ENCODE measurements around the gene DCTN2.
"Not testable (repeated sequence)": the region's sequence is repeated elsewhere in the genome, so short reads cannot be mapped to it uniquely, and the experiment has no call there.

DNA sequence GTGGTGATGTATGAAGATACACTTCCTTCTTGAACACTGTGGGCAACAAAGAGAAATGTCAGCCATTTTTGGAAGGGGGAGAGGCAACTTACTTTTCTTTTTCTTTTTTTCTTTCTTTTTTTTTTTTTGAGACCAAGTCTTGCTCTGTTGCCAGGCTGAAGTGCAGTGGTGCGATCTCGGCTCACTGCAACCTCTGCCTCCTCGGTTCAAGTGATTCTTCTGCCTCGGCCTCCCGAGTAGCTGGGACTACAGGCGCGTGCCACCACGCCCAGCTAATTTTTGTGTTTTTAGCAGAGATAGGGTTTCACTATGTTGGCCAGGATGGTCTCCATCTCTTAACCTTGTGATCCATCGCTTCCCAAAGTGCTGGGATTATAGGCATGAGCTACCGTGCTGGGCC, 29.3 kb downstream of the DCTN2 start:
- not testable (repeated sequence) for TF ChIP-seq CTCF (conservative IDR thresholded peaks at IDR 0.05; ENCODE audit: low read length); EZH2phosphoT487 (IDR thresholded peaks at IDR 0.05; ENCODE audit: borderline replicate concordance, low read depth, low read length)
